HG03097 (cell line): ENCODE measurements around the gene PACSIN3.
A peak's percentile ranks its signal among the peaks of the same experiment; 100 is the strongest.

Experiments used
- ATAC-seq: cut with Tn5 transposase; IDR thresholded peaks from one replicate; pipeline ENCODE4 v1.9.1; 2021; ENCODE audit not compliant: unreplicated experiment, low FRiP score

Gene PACSIN3

DNA sequence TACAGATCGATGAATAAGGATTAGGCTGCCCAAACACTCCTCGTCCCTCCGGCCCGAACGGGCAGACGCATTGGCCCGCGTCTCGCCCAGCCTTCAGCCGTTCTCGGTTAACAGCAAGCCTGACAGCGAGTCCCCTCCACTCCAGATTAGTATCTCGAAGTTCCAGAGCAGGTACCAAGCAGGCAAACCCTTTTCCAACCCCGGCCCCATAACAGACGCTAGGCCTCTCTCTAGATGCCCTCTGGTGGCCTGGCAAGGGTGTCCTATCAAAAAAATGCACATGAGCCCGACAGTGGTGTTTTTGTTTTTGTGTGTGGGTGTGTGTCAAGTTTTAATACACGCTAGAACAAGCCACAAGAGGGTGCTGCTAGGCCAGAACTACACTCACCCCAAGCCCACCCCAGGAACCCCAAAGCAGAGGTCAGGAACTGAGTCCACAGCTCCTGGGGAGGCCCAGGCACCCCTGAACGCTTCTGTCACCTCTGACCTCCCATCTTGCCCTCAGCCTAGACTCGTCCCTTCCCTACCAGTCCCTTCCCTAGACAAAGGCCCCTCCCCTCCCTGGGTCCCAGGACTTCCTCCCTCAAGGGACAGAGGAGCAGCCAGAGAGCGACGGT lies 8.9 kb downstream of the PACSIN3 start:
- ATAC-seq, result peak; percentile 35

DNA sequence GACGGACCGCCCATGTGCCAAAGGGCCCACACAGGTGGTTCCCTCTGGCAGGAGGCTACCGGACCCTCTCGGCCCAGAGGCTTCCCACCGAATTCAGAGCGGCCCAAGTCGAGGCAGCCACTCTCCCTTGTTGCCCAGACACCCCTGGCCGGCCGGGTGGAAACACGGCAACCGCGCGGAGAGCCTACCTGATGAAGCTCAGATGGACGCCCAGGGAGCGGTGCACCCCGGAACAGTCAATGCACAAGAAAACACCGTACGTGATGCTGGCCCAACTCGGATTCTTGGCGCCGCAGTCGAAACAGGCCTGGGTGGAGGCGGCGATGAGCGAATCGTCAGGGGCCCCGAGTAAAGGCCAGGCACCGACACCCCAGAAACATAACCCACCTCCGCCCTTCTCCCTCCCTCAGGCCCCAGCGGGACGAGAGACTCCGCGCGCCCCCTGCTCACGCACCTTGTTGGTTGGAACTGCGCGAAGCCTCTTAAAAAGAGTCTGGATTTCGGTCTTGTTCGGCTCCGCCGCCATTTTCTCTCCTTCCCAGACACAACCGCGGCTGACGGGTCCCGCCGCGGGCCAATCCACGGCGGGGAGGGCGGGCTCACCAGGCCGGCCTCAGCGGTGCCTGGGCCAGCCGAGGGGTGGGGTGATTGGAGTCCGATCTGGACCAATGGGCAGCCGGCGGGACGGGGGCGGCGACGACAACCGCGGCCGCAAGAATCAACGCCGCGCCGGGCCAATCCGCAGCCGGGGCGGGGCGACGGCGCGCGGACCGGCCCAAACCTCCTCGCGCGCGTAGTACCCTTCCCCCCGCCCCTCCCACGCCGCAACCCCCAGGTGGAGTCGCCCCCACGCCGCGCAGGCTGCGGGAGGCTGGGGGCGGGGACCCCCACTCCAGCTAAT lies 9.7 kb downstream of the PACSIN3 start, which contains the start of gene ARFGAP2:
Gene ARFGAP2, minus strand, starts transcription at position 552 of the 901 bp plus-strand sequence. Its CDS starts 26 bp downstream, at position 526.
- peak; percentile 82 for ATAC-seq

DNA sequence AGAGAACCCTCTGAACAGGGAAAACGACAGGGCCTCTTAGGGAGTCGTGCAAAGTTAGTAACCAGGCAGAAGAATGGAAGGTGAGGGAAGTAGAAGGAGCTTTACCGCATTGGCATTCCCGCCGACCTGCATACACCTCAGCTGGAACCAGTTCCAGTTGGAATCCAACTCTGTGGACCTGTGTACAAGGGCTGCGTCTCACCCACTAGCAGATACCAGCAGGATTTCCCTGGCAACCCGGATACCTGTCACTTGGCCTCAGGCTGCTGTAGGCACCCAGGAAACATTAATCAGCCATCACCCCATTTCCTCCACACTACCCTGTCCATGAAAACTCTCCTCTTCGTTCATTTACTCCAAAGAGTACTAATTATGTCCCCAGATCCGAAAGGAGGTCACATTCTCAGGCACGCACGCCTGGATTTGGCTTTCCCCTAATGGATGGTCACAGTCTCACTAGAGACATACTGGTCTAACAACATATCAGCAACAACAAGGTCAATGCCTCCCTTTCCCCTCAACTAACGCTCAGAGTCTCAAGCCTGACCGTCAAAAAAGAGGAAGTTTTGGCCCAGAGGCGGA lies 10.4 kb downstream of the PACSIN3 start:
- ATAC-seq, result no peak

DNA sequence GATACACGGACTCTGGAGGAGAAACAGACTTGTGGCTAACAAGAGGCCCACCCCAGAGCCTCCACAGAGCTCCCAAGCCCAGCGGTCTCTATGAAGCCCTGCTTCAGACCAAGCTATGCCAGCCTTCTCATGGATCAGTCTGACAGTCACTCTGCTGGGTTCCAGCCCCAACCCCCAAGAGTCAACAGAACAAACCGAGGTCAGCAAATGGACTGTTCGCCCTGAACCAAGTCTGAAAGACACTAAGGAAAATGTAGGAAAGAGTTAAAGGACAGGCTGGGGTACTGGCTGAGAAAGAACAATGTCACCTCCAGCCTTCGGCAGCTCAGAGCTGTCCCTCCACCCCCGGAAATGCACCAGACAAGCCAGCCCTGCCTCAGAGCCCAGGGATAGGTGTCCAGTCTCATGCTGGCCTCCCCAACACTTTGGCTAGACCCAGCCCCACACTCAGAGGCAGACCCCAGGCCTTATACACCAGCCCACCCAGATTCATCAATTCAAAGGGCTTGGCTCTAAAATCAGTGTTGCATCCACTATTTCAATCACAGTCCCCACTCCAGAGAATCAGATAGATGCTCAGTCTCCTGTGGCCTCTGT lies 13.4 kb downstream of the PACSIN3 start:
- ATAC-seq, result no peak

DNA sequence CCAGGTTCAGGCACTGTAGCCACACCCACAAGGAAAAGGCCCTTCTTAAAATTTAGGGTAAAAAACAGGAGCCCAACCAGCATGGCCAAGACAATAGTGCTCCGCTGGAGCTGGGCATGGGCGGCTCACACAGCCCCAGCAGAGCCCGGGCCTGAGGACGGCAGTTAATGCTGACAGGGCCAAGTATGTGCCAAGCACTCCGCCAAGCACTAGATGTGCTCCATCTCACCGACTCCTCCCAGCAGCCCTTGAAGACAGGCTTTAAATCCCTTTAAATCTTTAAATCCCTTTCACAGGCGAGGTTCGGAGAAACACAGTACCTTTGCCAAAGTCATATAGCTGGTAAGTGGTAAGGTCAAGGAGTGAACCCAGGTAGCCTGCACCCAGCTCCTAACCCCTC lies 14.4 kb downstream of the PACSIN3 start:
- ATAC-seq, result no peak

DNA sequence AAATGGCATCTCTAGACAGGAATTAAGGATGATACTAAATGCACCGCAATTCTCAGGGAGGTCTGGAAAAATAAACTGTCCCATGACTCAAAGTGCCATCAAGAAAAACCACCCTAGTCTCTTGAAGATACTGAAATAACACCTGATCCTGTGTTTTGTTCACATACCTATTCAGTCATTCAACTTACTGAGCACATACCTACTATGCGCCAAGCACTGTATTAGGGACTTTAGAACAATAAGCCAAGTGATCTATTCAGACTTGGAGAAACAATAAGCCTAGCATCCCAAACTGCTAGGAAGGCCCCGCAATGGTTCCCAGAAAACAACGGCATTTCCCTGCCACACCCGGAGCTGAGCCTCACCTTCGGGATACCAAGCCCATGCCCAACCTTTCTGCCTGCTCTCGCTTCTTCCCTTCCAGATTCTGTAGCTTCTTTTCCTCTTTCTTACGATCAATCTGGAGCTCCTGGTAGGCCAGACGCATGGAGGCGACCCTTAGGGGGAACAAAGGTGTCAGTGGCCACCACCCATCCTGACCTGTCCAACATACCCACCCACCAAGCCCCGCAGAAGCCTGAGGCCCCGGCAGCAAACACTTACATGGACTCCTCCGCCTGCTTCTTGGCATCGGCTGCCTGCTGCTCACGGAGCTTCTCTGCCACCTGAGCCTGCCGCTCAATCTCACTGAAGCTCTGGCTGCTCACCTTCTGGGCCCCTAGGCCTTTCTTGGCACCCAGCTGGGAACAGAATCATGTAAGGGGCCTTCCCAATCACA lies 15.0 kb downstream of the PACSIN3 start:
- no peak for ATAC-seq

DNA sequence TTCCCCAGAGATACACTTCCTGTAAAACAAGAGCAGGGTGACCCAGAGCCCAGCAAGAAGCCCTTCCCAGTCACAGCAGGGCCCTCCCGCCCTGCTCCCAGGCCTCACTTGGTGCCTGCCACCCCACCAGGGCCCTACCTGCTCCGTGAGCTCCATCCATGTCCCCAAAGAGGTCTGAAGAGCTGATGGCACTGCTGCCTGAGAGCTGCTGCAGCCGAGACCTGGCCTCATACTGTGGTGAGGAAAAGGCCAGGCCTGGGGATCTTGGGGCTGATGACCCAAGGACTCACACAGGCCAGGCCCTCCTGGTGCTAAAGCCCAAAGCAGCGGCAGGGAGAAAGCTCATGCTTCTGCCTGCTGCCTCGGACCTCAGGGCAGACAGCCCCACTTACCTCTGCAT lies 19.9 kb downstream of the PACSIN3 start:
- ATAC-seq, result no peak

DNA sequence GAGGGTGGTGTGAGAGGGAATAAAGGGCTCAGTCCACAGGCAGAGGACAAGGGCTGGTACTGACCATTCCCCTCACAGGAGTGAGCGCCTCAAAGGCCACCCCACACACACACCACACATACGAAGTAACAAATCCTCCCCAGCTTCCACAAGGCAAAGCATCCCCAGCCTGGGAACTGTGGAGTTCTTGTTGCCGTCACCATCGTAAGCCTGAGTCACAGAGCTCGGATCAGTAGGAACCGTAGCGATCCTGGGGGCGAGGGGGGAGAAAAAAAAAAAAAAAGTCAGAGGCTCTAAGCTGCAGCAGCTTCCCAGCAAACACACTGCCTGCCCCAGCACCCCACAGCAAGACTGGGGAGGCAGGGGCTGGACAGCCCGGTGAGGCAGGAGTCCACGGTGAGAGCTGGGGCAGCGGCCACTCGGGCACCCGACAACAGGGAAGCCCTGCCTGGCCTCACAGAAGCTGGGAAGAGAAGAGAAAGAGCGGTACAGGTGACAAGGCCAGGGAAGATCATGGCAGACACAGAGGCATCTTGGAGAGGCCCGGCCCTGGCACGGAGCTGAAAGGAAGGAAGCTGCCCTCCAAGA lies 20.9 kb downstream of the PACSIN3 start:
- ATAC-seq, result no peak

DNA sequence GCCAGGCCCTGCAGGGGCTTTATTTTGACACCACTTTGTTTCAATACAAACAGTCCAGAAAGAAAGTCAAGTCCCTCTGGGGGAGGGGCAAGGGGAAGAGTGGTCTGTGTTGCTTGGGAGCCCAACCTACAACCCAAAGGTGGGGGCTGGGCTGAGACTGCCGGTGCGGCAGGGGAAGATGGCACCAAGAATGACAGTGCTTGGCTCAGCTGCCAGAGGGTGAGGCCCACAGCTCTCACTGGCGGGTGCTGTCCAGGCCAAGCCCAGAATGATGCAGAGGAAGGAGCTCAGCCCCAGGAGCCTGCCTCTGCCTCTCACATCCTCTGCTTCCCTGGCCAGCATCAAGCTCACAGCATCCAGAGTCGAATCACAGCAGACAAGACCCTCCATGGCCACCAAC lies 21.9 kb downstream of the PACSIN3 start:
- ATAC-seq, result no peak

DNA sequence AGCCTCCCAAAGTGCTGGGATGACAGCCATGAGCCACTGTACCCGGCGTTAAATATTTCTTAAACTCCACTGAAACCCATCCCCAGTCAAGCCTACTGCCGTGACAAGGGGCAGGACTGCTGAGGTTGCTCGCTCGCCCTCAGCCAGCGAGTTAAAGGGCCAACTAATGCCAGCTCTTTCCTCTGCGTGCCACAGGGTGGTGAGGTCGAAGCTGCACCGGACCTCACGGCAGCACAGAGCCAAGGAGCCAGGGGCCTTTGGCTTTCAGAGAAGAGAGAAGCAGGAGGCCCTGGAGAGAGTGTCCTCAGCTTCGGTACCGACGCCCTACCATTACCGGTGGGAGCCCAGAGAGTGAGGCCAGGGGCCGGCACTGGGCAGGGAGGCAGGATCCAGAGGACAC lies 22.3 kb downstream of the PACSIN3 start:
- ATAC-seq, result no peak

DNA sequence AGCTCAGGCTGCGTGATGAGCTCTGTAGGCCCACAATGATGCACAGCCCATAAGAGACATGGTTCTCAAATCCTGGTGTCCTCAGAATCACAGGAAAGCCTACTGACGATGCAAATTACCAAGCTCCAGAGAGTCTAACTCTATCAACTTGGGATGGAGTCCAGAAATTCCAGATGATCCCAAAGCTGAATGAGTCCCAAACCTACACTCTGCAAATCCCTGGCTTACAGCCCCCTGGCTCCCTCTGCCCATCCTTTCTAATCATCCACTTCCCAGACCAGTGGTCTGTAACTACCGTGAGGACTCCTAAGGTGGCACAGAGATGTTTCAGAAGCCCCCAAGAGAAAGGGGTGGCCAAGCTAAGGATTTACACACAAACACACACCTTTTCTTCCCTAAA lies 23.0 kb downstream of the PACSIN3 start:
- ATAC-seq, result no peak

DNA sequence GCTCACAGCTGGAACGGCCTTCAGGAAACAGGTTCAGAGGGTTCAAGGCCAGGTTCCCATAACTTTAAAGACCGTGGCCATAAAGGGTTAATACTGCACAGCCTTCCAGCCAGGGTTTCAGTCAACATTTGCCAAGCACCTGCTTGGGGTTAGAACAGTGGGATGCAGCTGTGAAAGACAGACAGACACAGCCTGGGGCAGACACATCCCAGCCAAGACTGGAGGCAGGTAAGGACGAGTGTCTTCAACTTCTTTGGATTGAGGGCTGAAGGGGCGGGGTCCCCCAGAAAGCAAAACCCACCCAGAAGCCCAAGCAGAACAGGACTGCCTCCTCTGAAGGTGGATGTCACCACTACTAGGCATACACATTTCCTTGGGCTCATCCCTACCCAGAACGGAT lies 23.8 kb downstream of the PACSIN3 start:
- no peak for ATAC-seq

DNA sequence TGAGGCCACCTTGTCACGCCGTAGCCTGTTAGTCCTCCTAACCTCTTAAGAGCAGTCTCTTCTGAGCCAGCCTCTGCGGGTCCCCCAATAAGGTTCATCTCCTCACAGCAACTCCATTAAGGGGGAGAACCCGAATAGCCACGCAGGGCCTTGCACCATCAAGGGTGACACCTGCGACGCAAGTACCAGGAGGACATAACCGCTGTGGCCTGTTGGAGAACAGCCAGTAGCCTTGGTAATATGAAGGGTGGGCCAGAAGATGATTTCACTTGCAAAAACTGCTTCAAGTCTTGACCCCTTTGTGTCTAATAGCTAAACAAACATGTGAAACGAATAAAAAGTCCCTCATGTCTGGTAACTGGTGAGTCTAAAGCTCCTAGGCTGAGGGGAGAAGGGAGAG lies 24.3 kb downstream of the PACSIN3 start:
- no peak for ATAC-seq

DNA sequence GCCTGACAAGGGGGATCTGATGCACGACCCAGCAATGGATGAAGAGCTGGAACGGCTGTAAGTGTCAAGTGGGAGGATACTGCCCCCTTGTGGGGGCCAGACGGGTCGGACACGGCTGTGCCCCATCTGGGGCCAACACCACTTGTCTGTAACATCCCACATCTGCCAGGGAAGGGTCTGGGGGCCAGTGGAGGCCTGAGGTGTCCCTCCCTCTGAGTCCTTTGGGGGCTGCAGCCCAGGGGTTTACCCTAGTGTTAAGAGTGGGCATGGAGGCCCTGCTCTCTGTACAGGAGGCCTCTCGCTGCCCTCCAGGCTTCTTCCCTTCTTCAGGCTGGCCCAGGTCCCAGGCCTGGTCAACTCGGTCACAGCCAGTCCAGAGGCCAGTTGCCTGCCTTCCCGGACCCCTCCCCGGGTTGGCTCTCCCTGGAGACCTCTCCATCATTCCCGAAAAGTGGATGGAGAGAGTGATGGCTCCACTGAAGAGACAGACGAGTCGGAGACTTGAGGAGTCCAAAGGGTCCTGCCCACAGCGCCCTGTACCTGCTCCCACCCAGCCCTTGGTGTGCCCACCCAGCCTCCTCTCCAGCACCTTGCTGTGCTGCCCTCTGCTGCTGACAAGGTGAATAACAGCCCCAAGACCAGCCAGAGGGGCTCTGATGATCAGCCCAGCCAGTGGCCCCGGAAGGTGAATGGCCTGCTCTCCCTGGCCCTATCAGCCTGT lies 24.9 kb downstream of the PACSIN3 start:
- no peak for ATAC-seq

DNA sequence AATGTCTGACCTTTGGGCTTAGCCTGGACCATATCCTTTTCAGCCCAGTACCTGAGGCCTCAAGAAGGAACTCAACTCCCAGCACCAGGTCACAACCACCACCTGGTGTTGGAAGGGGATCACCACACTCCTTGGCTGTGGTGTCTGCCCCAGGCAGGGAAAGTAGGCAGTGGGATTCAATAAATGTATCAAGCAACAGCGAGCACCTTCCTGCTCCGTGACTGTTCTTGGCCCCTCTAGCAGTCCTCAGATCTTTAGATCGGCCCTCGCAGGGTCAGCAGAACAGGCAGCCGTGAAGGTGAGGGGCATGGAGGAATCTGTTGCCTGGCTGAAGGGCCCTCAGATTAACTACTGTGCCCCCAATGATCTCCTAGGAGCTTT lies 25.5 kb downstream of the PACSIN3 start:
- no peak for ATAC-seq

DNA sequence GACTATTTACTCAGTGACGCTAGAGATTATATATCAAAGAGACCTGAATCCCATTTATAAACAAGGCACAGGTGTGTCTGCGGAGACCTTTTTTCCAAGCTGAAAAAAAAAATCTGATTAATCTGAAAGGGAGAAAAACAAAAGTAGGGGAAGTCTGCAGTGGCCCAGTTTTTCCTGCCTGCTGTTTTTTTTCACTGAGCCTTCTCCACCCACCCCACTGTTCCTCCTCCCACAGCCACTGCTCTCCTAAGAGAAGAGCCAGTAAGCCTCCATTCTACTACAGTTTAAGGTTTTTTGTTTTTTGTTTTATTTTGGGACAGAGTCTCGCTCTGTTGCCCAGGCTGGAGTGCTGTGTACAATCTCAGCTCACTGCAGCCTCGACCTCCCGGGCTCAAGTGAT lies 28.0 kb downstream of the PACSIN3 start:
- ATAC-seq, result no peak

DNA sequence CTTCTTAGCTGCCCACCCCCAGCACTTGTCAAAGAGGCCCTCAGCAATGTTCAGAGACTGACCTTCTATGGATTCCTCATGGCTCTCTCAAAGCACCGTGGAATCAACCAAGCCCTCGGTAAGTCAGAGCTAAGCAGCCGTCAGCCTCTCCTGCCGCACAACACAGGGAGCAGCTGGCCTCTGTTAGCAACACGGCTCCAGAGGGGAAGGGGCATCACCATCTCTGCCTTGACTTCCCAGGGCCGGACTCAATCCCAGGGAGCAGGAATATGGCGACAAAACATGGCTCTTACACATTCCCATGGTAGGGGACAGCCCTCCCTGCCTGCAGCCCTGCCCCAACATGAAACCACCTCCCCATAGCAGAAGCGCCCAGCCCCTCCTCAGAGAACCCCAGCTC lies 28.4 kb downstream of the PACSIN3 start:
- ATAC-seq, result no peak

DNA sequence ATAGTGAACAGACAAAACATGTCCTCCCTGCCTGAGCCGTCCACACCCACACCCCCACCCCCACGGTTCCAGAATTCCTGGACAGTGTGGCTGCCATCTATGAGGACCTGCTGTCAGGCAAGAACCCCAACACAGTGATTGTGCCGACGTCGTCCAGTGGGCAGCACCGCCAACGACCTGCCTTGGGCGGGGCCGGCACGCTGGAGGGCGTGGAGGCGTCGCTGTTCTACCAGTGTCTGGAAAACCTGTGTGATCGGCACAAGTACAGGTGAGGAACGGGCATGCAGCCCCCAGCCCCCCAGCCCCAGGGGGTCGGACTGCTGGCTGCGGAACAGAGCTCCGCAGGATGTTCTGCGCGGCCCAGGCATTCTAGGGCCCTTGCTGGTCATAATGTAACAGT lies 29.3 kb downstream of the PACSIN3 start:
- no peak for ATAC-seq

DNA sequence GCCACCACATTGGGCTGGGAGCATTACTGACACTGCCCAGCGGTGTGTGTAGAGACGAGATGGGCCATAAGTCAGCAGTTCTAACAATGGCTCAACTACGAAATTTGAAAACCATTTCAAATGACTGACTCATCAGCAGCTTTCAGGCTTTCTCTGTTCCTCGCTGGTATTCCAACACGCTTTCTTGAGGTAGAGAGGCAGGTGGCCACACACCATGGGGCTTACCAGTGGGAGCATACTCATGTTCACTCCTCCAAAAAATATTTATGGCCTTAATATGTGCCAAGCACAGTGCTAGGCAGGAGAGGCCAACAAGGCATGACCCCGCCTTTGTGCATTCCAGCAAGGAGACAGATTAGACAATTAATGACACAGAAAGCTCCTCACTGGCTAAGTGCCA lies 29.9 kb downstream of the PACSIN3 start:
- ATAC-seq, result no peak

DNA sequence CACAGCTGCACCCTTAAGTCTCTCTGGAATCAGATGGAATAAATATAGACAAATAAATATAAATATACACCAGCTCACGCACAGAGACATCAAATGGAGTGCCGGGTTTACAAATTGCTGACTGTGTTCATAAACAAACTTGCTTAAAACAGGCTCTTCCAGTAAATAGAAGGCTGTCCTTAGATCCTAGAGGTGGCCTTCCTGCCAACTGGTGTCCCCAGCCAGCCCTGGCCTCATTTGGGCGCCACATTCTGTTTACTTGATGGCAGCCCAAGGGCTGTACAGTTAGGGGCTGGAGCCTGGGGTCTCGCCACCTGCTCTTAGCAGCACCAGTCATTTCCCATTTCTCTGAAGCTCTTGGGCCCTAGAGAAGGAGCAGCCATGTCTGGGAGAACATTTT lies 30.4 kb downstream of the PACSIN3 start:
- no peak for ATAC-seq
